H7 (cell line): ENCODE data around the gene WNT7B. TPM values are rescaled to one million over a fixed set of nuclear protein-coding genes. Genes with fewer than 3 reads are reported as not detected.

Experiments
- DNase-seq: peaks from one replicate; pipeline ENCODE4 v3.0.0; 2012
- H3K27me3 ChIP-seq: 2 replicates; pipeline ENCODE4 v1.6.0; 2011; ENCODE audit warnings: mild to moderate bottlenecking, low read length; ENCODE audit not compliant: control insufficient read depth, insufficient read depth
- H3K36me3 ChIP-seq: replicated peaks from 2 replicates; pipeline ENCODE4 v1.5.1; 2011; ENCODE audit warnings: low read length; ENCODE audit not compliant: control insufficient read depth, insufficient read depth
- H3K4me3 ChIP-seq: 2 replicates; pipeline ENCODE4 v1.5.1; 2011; ENCODE audit warnings: low read depth, mild to moderate bottlenecking, control low read depth, low read length, moderate library complexity; ENCODE audit not compliant: insufficient read depth
- total RNA-seq: library from RNA; depleted of rRNA; stranded (reverse); fragments of >200 nt; shearing (Covaris generic); gene quantifications from 2 replicates; pipeline ENCODE4 v1.2.3, GENCODE V29; 2014

WNT7B gene
- total RNA-seq, 1 experiment from 2014 or later = 0.10 TPM

GRCh38 chr22:45974498-45974897 lies 2.5 kb downstream of the WNT7B start:
- H3K27me3 ChIP-seq = peaks cover 87% of the 10 kb centered on the region
- H3K4me3 ChIP-seq = no peak overlapping the region
- no peaks in the 10 kb centered on the region for H3K36me3 ChIP-seq
- no peak for DNase-seq

GRCh38 chr22:45972889-45973253 lies 4.1 kb downstream of the WNT7B start:
- no peak overlapping the region for H3K4me3 ChIP-seq
- no peaks in the 10 kb centered on the region for H3K36me3 ChIP-seq
- peak; percentile 57 for DNase-seq
- peaks cover 77% of the 10 kb centered on the region for H3K27me3 ChIP-seq

- Histone ChIP-seq H3K27me3 (peaks cover 71% of the 10 kb centered on the region), H3K4me3 (no peak overlapping the region; the same call in 1 of the 2 replicates), H3K36me3 (no peaks in the 10 kb centered on the region)
- peak; percentile 83 for DNase-seq
Observed at GRCh38 chr22:45972091-45972888, 4.7 kb downstream of the WNT7B start.

GRCh38 chr22:45971408-45972028 lies 5.4 kb downstream of the WNT7B start:
- DNase-seq = peak; percentile 74
- Histone ChIP-seq H3K27me3 (peaks cover 65% of the 10 kb centered on the region), H3K36me3 (no peaks in the 10 kb centered on the region), H3K4me3 (peak overlapping the region; percentile 21; the same call in 1 of the 2 replicates)

GRCh38 chr22:45970705-45971407 lies 6.1 kb downstream of the WNT7B start:
- peak overlapping the region; percentile 21; the same call in 1 of the 2 replicates for H3K4me3 ChIP-seq
- H3K36me3 ChIP-seq = no peaks in the 10 kb centered on the region
- DNase-seq = peak; percentile 87
- peaks cover 61% of the 10 kb centered on the region for H3K27me3 ChIP-seq

- H3K4me3 ChIP-seq = no peak overlapping the region
- H3K36me3 ChIP-seq = no peaks in the 10 kb centered on the region
- peaks cover 52% of the 10 kb centered on the region for H3K27me3 ChIP-seq
- peak; percentile 78 for DNase-seq
Observed at GRCh38 chr22:45969801-45970470, 7.0 kb downstream of the WNT7B start.

GRCh38 chr22:45969414-45969799 lies 7.6 kb downstream of the WNT7B start:
- Histone ChIP-seq H3K4me3 (no peak overlapping the region), H3K36me3 (no peaks in the 10 kb centered on the region), H3K27me3 (peaks cover 47% of the 10 kb centered on the region)
- DNase-seq = peak; percentile 85

- Histone ChIP-seq H3K4me3 (no peak overlapping the region), H3K27me3 (peaks cover 41% of the 10 kb centered on the region), H3K36me3 (no peaks in the 10 kb centered on the region)
- peak; percentile 66 for DNase-seq
Observed at GRCh38 chr22:45968751-45969413, 8.1 kb downstream of the WNT7B start.

- no peak for DNase-seq
- Histone ChIP-seq H3K27me3 (peaks cover 34% of the 10 kb centered on the region), H3K36me3 (no peaks in the 10 kb centered on the region), H3K4me3 (no peak overlapping the region)
Observed at GRCh38 chr22:45968003-45968650, 8.8 kb downstream of the WNT7B start.

GRCh38 chr22:45966895-45967365 lies 10.0 kb downstream of the WNT7B start:
- DNase-seq = peak; percentile 93
- Histone ChIP-seq H3K4me3 (no peak overlapping the region), H3K36me3 (no peaks in the 10 kb centered on the region), H3K27me3 (peaks cover 23% of the 10 kb centered on the region)

GRCh38 chr22:45966320-45966894 lies 10.6 kb downstream of the WNT7B start:
- H3K36me3 ChIP-seq = no peaks in the 10 kb centered on the region
- H3K27me3 ChIP-seq = peaks cover 17% of the 10 kb centered on the region
- DNase-seq = peak; percentile 81
- no peak overlapping the region for H3K4me3 ChIP-seq

GRCh38 chr22:45965563-45965962 lies 11.4 kb downstream of the WNT7B start:
- H3K27me3 ChIP-seq = peaks cover 10% of the 10 kb centered on the region; the same call in 1 of the 2 replicates
- H3K4me3 ChIP-seq = no peak overlapping the region
- H3K36me3 ChIP-seq = no peaks in the 10 kb centered on the region
- DNase-seq = peak; percentile 60

GRCh38 chr22:45964926-45965527 lies 11.9 kb downstream of the WNT7B start:
- no peak overlapping the region for H3K4me3 ChIP-seq
- no peaks in the 10 kb centered on the region for H3K36me3 ChIP-seq
- peak; percentile 52 for DNase-seq
- peaks cover 5% of the 10 kb centered on the region; the same call in 1 of the 2 replicates for H3K27me3 ChIP-seq
